Measurements from ENCODE around the gene KIRREL1.

DNA sequence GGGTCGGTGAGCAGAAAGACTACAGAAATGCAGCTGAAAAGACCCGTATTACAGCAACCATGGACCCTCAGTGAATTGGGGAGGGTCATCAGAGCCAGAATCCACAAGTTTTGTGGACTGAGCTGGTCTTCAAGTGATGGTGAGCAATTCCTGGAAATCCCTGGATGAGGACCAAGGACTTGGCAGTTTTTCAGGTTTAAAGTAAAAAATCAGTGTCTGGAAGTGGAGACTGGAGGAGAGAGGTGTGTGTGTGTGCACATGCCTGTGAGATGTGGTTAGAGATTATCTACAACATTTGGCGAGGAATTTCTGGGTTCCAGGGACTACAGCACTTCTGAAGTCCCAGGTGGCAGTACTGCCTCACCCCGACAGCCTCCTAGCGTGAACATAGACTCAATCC is 56.4 kb downstream of the KIRREL1 start:
- TF ChIP-seq ZC3H10 (CRISPR knock-in tag; IDR thresholded peaks at IDR 0.05) (no peak), BACH2 (CRISPR knock-in tag; IDR thresholded peaks at IDR 0.05; ENCODE audit: borderline replicate concordance) (no peak)
- TF ChIP-seq, protein P1, sequence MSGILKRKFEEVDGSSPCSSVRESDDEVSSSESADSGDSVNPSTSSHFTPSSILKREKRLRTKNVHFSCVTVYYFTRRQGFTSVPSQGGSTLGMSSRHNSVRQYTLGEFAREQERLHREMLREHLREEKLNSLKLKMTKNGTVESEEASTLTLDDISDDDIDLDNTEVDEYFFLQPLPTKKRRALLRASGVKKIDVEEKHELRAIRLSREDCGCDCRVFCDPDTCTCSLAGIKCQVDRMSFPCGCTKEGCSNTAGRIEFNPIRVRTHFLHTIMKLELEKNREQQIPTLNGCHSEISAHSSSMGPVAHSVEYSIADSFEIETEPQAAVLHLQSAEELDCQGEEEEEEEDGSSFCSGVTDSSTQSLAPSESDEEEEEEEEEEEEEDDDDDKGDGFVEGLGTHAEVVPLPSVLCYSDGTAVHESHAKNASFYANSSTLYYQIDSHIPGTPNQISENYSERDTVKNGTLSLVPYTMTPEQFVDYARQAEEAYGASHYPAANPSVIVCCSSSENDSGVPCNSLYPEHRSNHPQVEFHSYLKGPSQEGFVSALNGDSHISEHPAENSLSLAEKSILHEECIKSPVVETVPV (CRISPR knock-in tag; IDR thresholded peaks at IDR 0.05): no peak
